Activated CD4-positive, alpha-beta T cell treated with anti-CD3 and anti-CD28 coated beads, Interleukin-2, amount 50 U/mL, for 4 hours (primary cell): ENCODE results near the gene WNK3.

Experiments used
- DNase-seq, 2 experiments: peaks; one replicate each; pipeline ENCODE4 v3.0.0-alpha.2; 2020

The WNK3 gene

GRCh38 chrX:54237014-54237413 lies 120.8 kb downstream of the WNK3 start:
- no peak for DNase-seq

GRCh38 chrX:54230435-54231148 lies 127.3 kb downstream of the WNK3 start:
- no peak for DNase-seq

GRCh38 chrX:54223581-54223980 lies 134.3 kb downstream of the WNK3 start:
- no peak for DNase-seq

GRCh38 chrX:54213603-54214002 lies 144.2 kb downstream of the WNK3 start:
- no peak for DNase-seq

- DNase-seq: no peak
These were observed 149.3 kb downstream of the WNK3 start for GRCh38 chrX:54208531-54208930.

GRCh38 chrX:54198262-54198661 lies 159.6 kb downstream of the WNK3 start:
- DNase-seq: no peak

- no peak for DNase-seq
These were observed 162.8 kb downstream of the WNK3 start for GRCh38 chrX:54194982-54195588.

GRCh38 chrX:54193085-54193821 lies 164.6 kb downstream of the WNK3 start:
- no peak for DNase-seq

- no peak for DNase-seq
These were observed 173.4 kb downstream of the WNK3 start for GRCh38 chrX:54184474-54184873.

- DNase-seq: peak; percentile 61 to 64
These were observed 174.8 kb downstream of the WNK3 start, which contains the start of gene FAM120C for GRCh38 chrX:54182864-54183613. Gene FAM120C (minus strand): TSS chrX:54183254. CDS start chrX:54183198, 56 bp downstream.

GRCh38 chrX:54182194-54182863 lies 175.5 kb downstream of the WNK3 start:
- DNase-seq: peak; percentile 59 to 61

- DNase-seq: no peak
These were observed 176.5 kb downstream of the WNK3 start for GRCh38 chrX:54181202-54181953.

GRCh38 chrX:54180403-54180802 lies 177.4 kb downstream of the WNK3 start:
- DNase-seq: no peak

- no peak for DNase-seq
These were observed 179.5 kb downstream of the WNK3 start for GRCh38 chrX:54178100-54178940.

GRCh38 chrX:54177306-54177705 lies 180.5 kb downstream of the WNK3 start:
- no peak for DNase-seq

- DNase-seq: no peak
These were observed 184.1 kb downstream of the WNK3 start for GRCh38 chrX:54173791-54174190.

GRCh38 chrX:54172455-54172854 lies 185.4 kb downstream of the WNK3 start:
- DNase-seq: no peak

- DNase-seq: no peak
These were observed 186.2 kb downstream of the WNK3 start for GRCh38 chrX:54171527-54172250.

GRCh38 chrX:54171091-54171490 lies 186.8 kb downstream of the WNK3 start:
- no peak for DNase-seq

- no peak for DNase-seq
These were observed 190.9 kb downstream of the WNK3 start for GRCh38 chrX:54166915-54167314.
